ENCODE results near the gene TOMM5.
"Not testable (repeated sequence)": the region's sequence is repeated elsewhere in the genome, so short reads cannot be mapped to it uniquely, and the experiment has no call there.

DNA sequence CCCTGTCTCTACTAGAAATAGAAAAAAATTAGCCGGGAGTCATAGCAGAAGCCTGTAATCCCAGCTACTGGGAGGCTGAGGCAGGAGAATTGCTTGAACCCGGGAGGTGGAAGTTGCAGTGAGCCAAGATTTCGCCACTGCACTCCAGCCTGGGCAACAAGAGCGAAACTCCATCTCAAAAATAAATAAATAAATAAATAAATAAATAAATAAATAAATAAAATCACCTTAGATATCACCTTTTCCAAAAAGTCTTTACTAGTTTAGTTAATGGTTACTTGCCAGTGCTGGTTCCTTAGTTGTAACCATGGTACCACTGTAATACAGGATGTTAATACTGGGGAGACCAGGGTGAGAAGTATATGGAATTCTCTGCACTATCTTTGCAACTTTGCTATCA, 9.7 kb upstream of the TOMM5 start:
- TF ChIP-seq EZH2phosphoT487 (IDR thresholded peaks at IDR 0.05; ENCODE audit: insufficient read depth, low read depth); EZH2 (IDR thresholded peaks at IDR 0.05; ENCODE audit: insufficient read depth, poor library complexity, severe bottlenecking): not testable (repeated sequence)
